G401.6 (cell line): ENCODE data around the gene STX3.
"Not testable (repeated sequence)": the region's sequence is repeated elsewhere in the genome, so short reads cannot be mapped to it uniquely, and the experiment has no call there.

Source experiments
- FAIRE-seq: peaks from 2 replicates; lab custom pipeline; 2012; peaks lifted over from hg19 to GRCh38; lab: Jason Lieb, UNC

The STX3 gene

GRCh38 chr11:59758401-59759037, 3.3 kb downstream of the STX3 start:
- no peak for FAIRE-seq

DNA sequence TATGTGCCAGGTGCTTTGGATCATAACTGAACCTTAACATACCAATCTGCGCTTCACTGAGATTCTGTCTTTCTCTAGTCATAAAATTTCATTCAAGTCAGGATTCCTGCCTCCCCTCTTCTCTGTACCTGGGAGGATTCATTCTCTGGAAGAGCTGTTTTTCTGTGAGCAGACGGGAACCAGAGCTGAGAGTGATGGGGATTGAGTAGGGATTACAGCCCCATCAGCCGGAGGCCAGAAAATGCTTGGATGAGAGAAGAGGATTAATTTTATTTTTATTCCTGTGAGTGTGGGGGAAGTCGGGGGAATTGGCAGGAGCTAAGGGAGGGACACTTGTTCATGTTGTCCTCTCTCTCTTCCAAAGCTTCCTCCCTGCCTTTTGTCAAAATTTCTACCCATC, 4.7 kb downstream of the STX3 start:
- FAIRE-seq: no peak

GRCh38 chr11:59760771-59761170, 5.6 kb downstream of the STX3 start:
- FAIRE-seq: no peak

- no peak for FAIRE-seq
Observed at GRCh38 chr11:59761993-59762392, 6.8 kb downstream of the STX3 start.

- FAIRE-seq: no peak
Observed at GRCh38 chr11:59765068-59765735, 10.0 kb downstream of the STX3 start.

GRCh38 chr11:59766542-59767224, 11.5 kb downstream of the STX3 start:
- FAIRE-seq: no peak

GRCh38 chr11:59767225-59767611, 12.0 kb downstream of the STX3 start:
- no peak for FAIRE-seq

DNA sequence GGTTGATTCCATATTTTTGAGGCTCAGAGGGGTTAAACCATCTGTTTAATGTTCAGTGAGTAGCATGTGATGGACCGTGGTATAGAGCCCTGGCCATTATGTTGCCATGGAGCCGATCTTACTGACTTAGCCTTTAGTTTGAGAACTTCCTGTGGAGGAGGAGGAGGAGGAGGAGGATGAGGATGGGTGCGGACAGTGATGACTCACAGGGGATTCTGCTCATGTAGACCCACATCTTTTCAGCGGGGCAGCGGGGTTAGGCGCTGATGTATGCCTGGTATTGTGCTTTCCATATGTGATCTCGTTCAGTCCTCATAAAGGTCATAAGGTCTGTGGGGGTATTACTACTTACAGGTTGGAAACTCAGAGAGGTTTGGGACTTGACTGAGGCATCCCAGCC, 13.9 kb downstream of the STX3 start:
- no peak for FAIRE-seq

- no peak for FAIRE-seq
Observed at GRCh38 chr11:59769828-59770227, 14.7 kb downstream of the STX3 start.

GRCh38 chr11:59770319-59770718, 15.1 kb downstream of the STX3 start:
- FAIRE-seq: no peak

GRCh38 chr11:59770869-59771268, 15.7 kb downstream of the STX3 start:
- FAIRE-seq: no peak

DNA sequence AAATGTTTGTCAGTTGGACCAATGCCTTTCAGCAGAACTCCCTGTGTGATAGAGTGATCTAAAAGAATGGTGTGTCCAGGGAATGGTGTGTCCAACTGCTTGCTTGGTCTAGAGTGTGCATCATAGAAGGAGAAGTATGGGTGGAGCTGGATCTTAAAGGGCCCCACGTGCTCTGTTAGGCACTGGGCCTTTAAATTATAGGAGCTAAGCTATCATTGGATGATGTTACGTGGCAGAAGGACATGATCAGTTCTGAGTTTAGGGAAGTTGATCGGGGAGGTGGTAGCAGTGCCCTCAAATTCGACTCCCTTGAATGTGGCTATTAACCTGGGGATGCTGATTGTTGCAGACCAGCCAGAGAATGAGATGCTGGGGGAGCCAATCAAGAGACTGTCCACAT, 16.4 kb downstream of the STX3 start:
- FAIRE-seq: no peak

- no peak for FAIRE-seq
Observed at GRCh38 chr11:59773083-59773440, 17.9 kb downstream of the STX3 start.

- FAIRE-seq: no peak
Observed at GRCh38 chr11:59776210-59777066, 21.3 kb downstream of the STX3 start.

- no peak for FAIRE-seq
Observed at GRCh38 chr11:59777104-59777503, 21.9 kb downstream of the STX3 start.

DNA sequence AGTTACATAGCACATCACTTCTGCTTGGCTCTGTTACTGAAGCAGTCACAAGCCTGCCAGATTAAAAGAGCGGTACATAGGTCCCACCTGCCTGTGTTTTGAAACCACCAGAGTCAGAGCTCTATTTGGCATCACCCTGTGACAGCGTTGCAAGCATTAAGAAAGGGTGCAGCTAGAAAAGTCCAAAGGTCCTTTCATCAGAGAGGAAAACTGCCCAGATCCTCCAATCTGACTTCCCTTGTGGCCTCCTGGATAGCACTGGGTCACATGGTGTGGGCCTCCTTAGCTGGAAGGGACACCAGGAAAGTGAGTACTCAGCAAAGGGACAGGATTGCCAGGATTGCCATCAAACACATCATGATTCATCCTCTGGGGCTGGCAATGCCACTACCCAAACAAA, 22.9 kb downstream of the STX3 start:
- FAIRE-seq: no peak

GRCh38 chr11:59779487-59779886, 24.3 kb downstream of the STX3 start:
- FAIRE-seq: no peak

DNA sequence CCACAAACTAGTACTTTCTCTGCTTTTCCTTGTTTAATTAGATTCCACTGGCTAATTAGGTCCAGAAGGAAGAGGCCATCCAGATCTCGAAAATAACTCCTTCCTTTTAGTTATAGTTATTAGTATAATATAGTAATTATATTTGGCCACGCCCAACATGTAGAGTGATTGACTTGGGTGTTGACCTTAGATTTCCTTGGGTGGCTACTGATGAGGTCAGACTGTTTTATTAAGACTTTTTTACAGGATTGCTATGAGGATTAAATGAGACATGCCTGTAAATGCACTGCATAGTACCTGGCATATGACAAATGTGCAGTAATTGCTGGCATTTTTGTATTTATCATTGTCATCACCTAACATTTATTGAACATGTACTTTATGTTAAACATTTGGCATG, 26.9 kb downstream of the STX3 start:
- no peak for FAIRE-seq

GRCh38 chr11:59783632-59784090, 28.5 kb downstream of the STX3 start:
- no peak for FAIRE-seq

DNA sequence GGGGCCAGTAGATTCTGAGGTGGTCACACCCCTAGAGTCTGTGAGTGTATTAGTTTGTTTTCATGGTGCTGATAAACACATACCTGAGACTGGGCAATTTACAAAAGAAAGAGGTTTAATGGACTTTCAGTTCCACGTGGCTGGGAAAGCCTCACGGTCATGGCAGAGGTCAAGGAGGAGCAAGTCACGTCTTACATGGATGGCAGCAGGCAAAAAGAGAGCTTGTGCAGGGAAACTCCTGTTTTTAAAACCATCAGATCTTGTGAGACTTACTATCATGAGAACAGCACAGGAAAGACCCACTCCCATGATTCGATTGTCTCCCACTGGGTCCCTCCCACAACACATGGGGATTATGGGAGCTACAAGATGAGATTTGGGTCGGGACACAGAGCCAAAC, 29.3 kb downstream of the STX3 start:
- not testable (repeated sequence) for FAIRE-seq

DNA sequence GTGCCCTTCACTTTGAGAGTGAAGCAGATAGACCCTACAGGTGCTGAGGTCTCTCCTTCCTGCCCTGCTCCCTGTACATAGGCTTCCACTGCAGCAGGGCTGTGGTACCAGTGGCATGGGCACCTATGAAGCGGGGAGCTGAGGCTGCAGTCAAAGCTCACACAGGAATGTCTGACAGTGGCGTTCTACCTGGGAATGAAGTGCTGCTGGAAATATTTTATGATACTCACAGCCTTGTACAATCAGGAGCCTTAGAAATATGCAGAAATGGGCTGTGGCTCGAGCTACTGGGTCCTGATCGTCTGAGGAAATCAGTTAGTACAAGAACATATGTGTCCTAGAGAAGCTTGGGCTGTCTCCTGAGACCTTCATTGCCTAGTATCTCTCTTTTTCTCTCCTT, 30.6 kb downstream of the STX3 start:
- FAIRE-seq: no peak

GRCh38 chr11:59787255-59787588, 32.0 kb downstream of the STX3 start:
- no peak for FAIRE-seq

- no peak for FAIRE-seq
Observed at GRCh38 chr11:59787816-59788215, 32.6 kb downstream of the STX3 start.
